OCI-LY7 (cell line): Measurements from ENCODE around the gene CFAP77. TPM values are rescaled to one million over a fixed set of nuclear protein-coding genes. Genes with fewer than 3 reads are reported as not detected.

Experiments
- BruUV-seq: library from RNA; stranded (reverse); fragments of 400-500 nt; replicated peaks from 2 replicates; lab custom pipeline; 2021; lab: Mats Ljungman, UMichigan
- CTCF ChIA-PET: fragments of 300-600 bp; sonication (Branson Sonifier 250); formaldehyde crosslinking; loops from one replicate; lab custom pipeline; 2022; ENCODE audit warnings: antibody characterized with exemption; ENCODE audit not compliant: unreplicated experiment; lab: Charles Lee
- POLR2A ChIA-PET: fragments of 300-600 bp; sonication (Branson Sonifier 250); formaldehyde crosslinking; loops from one replicate; lab custom pipeline; 2022; ENCODE audit warnings: antibody characterized with exemption; lab: Charles Lee
- DNase-seq: peaks from one replicate; pipeline ENCODE4 v3.0.0-alpha.2; 2015; ENCODE audit warnings: low spot score
- H2AFZ ChIP-seq: fragments of 200-600 bp; sonication (generic), shearing (Covaris generic); 2 replicates; pipeline ENCODE4 v1.6.1; 2014; ENCODE audit warnings: mild to moderate bottlenecking, antibody characterized with exemption, low read length, moderate library complexity
- H3K27ac ChIP-seq: fragments of 200-600 bp; sonication (generic); 2 replicates; pipeline ENCODE4 v1.5.1; 2014; ENCODE audit warnings: mixed run types, low read depth, mild to moderate bottlenecking, moderate library complexity, low read length, inconsistent platforms; ENCODE audit not compliant: poor library complexity, severe bottlenecking
- H3K36me3 ChIP-seq: fragments of 200-600 bp; sonication (generic); 2 replicates; pipeline ENCODE4 v1.6.1; 2014; ENCODE audit warnings: mild to moderate bottlenecking, antibody characterized with exemption, low read length, moderate library complexity, mixed read lengths; ENCODE audit not compliant: insufficient read depth
- H3K4me1 ChIP-seq: fragments of 200-600 bp; sonication (generic); 2 replicates; pipeline ENCODE4 v1.5.1; 2014; ENCODE audit warnings: mild to moderate bottlenecking, low read length; ENCODE audit not compliant: insufficient read depth, poor library complexity, severe bottlenecking
- H3K4me2 ChIP-seq: fragments of 200-600 bp; sonication (generic); 2 replicates; pipeline ENCODE4 v1.6.1; 2014; ENCODE audit warnings: mild to moderate bottlenecking, low read length
- H3K4me3 ChIP-seq: fragments of 200-600 bp; sonication (generic); 2 replicates; pipeline ENCODE4 v1.5.1; 2014; ENCODE audit warnings: mild to moderate bottlenecking, low read depth, low read length; ENCODE audit not compliant: poor library complexity, severe bottlenecking
- H3K79me2 ChIP-seq: fragments of 200-600 bp; sonication (generic); 2 replicates; pipeline ENCODE4 v1.6.1; 2016; ENCODE audit warnings: low read depth, mild to moderate bottlenecking, low read length, moderate library complexity, mixed read lengths; ENCODE audit not compliant: insufficient read depth
- H3K9me2 ChIP-seq: fragments of 200-600 bp; sonication (generic); 2 replicates; pipeline ENCODE4 v1.6.1; 2016; ENCODE audit warnings: mild to moderate bottlenecking, low read length, mixed read lengths; ENCODE audit not compliant: insufficient read depth
- H3K9me3 ChIP-seq: fragments of 200-600 bp; sonication (generic); 2 replicates; pipeline ENCODE4 v1.6.1; 2014; ENCODE audit warnings: mild to moderate bottlenecking, mixed run types, low read length, mixed read lengths
- H4K20me1 ChIP-seq: fragments of 200-600 bp; sonication (generic); 2 replicates; pipeline ENCODE4 v1.6.1; 2014; ENCODE audit warnings: mild to moderate bottlenecking, antibody characterized with exemption, low read length, moderate library complexity, mixed read lengths; ENCODE audit not compliant: insufficient read depth
- EZH2phosphoT487 ChIP-seq: fragments of 200-600 bp; sonication (generic); IDR thresholded peaks from 2 replicates; pipeline ENCODE4 v1.6.1; 2018; ENCODE audit warnings: low read depth, borderline replicate concordance, mild to moderate bottlenecking, mixed run types, antibody characterized with exemption, low read length, moderate library complexity, mixed read lengths
- intact Hi-C: fragments of 100-400 bp; cut with micrococcal nuclease; formaldehyde crosslinking; loops from one replicate; pipeline ENCODE4 v1.10.0; 2022; ENCODE audit not compliant: unreplicated experiment
- total RNA-seq, 2 experiments: library from RNA; depleted of rRNA in 1 of 2; stranded (reverse); fragments of >200 nt in 1 of 2; shearing (Covaris generic) in 1 of 2; gene quantifications; 2 replicates each; pipeline ENCODE4 v1.2.3, GENCODE V29; 2014 to 2022
- TF ChIP-seq, protein P1 (sequence below): fragments of 200-600 bp; sonication (generic); conservative IDR thresholded peaks from 2 replicates; pipeline ENCODE4 v1.5.1; 2014; ENCODE audit warnings: mild to moderate bottlenecking, antibody characterized with exemption, low read length, moderate library complexity, mixed read lengths

CFAP77 gene
- total RNA-seq, 2 experiments from 2014 or later: not detected

DNA sequence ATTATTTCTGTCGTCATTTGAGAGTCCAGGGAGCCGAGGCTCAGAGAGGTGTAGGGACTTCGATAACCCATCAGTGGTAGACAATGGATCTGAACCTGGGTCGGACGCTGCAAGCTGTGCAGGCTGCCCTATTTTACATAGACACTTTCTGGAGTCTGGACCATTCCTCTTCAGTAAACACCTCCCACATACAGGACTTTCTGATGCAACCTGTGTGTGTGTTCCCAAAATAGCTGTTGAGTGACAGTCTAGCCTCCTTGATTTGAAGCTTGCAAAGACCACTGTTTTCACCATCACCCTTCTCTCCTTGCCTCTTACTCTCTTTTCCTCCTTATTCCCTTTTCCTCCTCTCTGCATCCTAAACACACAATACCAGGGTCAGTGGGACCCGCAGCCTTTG is 30.7 kb downstream of the CFAP77 start:
- H4K20me1 ChIP-seq: no peaks in the 10 kb centered on the region
- no peaks in the 10 kb centered on the region for H3K9me3 ChIP-seq
- no TSS peak for BruUV-seq

DNA sequence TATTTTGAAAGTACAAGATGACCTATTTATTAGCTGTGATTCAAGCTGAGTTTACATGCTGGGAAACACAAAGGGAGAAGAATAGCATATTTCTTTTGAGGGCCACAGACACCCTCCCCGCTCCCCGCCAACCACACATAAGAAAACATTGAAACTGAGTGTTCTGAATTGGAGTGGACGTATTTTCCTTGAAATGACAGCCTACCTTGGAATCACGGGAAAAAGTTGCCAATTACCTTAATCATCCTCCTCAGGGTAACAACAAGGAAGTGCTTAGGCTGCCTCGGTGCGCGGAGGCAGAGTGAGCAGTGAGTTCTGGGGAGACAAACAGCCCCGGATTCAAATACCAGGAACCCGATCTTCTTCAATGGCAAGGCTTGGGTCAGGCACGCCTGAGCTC is 31.4 kb downstream of the CFAP77 start:
- POLR2A ChIA-PET: no interaction called here
- no TSS peak for BruUV-seq

More for the DNA sequence above, 30.7 kb downstream of the CFAP77 start:
- no peak overlapping the region for H2AFZ ChIP-seq
- no peak overlapping the region for H3K4me3 ChIP-seq
- no peak for DNase-seq
- H3K4me2 ChIP-seq: no peak overlapping the region
- H3K79me2 ChIP-seq: no peaks in the 10 kb centered on the region
- H3K36me3 ChIP-seq: no peaks in the 10 kb centered on the region
- CTCF ChIA-PET: no interaction called here
- POLR2A ChIA-PET: no interaction called here
- H3K27ac ChIP-seq: no peak overlapping the region
- H3K4me1 ChIP-seq: no peaks in the 10 kb centered on the region
- H3K9me2 ChIP-seq: no peaks in the 10 kb centered on the region
- TF ChIP-seq, protein P1, sequence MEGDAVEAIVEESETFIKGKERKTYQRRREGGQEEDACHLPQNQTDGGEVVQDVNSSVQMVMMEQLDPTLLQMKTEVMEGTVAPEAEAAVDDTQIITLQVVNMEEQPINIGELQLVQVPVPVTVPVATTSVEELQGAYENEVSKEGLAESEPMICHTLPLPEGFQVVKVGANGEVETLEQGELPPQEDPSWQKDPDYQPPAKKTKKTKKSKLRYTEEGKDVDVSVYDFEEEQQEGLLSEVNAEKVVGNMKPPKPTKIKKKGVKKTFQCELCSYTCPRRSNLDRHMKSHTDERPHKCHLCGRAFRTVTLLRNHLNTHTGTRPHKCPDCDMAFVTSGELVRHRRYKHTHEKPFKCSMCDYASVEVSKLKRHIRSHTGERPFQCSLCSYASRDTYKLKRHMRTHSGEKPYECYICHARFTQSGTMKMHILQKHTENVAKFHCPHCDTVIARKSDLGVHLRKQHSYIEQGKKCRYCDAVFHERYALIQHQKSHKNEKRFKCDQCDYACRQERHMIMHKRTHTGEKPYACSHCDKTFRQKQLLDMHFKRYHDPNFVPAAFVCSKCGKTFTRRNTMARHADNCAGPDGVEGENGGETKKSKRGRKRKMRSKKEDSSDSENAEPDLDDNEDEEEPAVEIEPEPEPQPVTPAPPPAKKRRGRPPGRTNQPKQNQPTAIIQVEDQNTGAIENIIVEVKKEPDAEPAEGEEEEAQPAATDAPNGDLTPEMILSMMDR: no peak
- TF ChIP-seq EZH2phosphoT487: no peak
- intact Hi-C loops: no loop called here

DNA sequence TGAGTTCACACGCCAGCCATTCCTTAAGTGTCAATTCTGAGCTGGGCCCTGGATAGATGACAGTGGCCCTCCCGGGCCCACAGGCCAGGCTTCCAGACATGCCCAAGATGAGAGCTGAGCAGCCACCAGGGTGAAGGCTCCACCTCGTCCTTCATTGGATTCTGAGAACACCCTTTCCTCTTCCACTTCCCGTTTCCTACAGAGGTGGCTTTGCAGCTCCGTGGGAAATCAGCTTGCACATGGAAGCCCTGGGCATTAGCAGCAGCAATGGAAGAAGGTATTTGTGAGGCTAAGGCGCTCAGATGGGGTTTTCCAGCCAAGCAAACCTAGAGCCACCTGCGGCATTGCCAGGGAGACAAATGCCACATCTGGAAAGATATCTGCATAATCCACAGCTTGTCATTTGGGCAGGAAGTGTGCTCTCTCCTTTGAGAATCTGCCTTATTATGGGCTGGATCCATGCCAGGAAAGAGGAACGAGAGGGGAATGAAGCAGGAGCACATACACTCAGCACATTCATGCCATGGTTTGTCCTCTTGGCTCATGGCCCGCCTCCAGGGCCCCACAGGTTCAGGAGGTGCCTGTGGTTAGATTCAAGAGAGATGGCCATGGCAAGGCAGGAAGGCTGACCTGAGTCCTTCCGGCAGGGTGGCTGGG is 34.1 kb downstream of the CFAP77 start:
- intact Hi-C loops: no loop called here
- H3K36me3 ChIP-seq: no peaks in the 10 kb centered on the region
- no peak overlapping the region for H3K27ac ChIP-seq
- no peak for TF ChIP-seq EZH2phosphoT487
- TF ChIP-seq, protein P1: no peak
- no peak overlapping the region for H2AFZ ChIP-seq
- ChIA-PET POLR2A (no interaction called here), CTCF (no interaction called here)
- H3K4me2 ChIP-seq: no peak overlapping the region
- no peaks in the 10 kb centered on the region for H3K4me1 ChIP-seq
- no peaks in the 10 kb centered on the region for H3K79me2 ChIP-seq
- no peaks in the 10 kb centered on the region for H4K20me1 ChIP-seq
- H3K9me2 ChIP-seq: no peaks in the 10 kb centered on the region
- no peaks in the 10 kb centered on the region for H3K9me3 ChIP-seq
- no peak for DNase-seq
- no TSS peak for BruUV-seq
- H3K4me3 ChIP-seq: no peak overlapping the region

More for the DNA sequence above, 31.4 kb downstream of the CFAP77 start:
- no peaks in the 10 kb centered on the region for H3K36me3 ChIP-seq
- no peak overlapping the region for H3K4me2 ChIP-seq
- H2AFZ ChIP-seq: no peak overlapping the region
- H3K79me2 ChIP-seq: no peaks in the 10 kb centered on the region
- no peaks in the 10 kb centered on the region for H3K9me2 ChIP-seq
- no peaks in the 10 kb centered on the region for H3K9me3 ChIP-seq
- no peak overlapping the region for H3K27ac ChIP-seq
- no peak for DNase-seq
- no peaks in the 10 kb centered on the region for H4K20me1 ChIP-seq
- CTCF ChIA-PET: no interaction called here
- no peak for TF ChIP-seq EZH2phosphoT487
- TF ChIP-seq, protein P1: no peak
- H3K4me3 ChIP-seq: no peak overlapping the region
- H3K4me1 ChIP-seq: no peaks in the 10 kb centered on the region
- intact Hi-C loops: no loop called here
